HG03064 (cell line): ENCODE measurements around the gene PRKAB2.
"Not testable (repeated sequence)": the region's sequence is repeated elsewhere in the genome, so short reads cannot be mapped to it uniquely, and the experiment has no call there.

Experiments
- ATAC-seq: cut with Tn5 transposase; IDR thresholded peaks from one replicate; pipeline ENCODE4 v1.9.1; 2021; ENCODE audit warnings: low read depth; ENCODE audit not compliant: unreplicated experiment

Gene PRKAB2

DNA sequence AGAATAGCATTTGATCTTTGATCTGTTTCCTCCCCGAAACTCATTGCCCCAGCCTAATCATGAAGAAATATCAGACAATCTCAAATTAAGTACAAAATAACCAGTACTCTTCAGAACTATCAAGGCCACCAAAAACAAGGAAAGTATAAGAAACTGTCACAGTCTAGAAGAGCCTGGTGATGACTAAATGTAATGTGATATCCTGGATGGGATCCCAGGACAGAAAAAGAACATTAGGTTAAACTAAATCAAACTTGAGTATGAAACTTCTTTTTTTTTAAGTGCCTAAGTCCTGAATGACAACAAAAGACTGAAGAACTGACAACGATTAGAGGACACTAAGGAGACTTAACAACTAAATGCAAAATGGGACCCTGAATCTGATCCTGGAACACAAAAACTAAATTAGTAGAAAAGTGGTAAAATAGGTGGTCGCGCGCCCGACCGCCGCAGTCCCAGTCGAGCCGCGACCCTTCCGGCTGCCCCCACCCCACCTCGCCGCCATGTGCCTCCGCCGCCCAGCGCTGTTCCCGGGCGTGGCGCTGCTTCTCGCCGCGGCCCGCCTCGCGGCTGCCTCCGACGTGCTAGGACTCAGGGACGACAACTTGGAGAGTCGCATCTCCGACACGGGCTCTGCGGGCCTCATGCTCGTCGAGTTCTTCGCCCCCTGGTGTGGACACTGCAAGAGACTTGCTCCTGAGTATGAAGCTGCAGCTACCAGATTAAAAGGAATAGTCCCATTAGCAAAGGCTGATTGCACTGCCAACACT lies 5.5 kb upstream of the PRKAB2 start:
- ATAC-seq: no peak

DNA sequence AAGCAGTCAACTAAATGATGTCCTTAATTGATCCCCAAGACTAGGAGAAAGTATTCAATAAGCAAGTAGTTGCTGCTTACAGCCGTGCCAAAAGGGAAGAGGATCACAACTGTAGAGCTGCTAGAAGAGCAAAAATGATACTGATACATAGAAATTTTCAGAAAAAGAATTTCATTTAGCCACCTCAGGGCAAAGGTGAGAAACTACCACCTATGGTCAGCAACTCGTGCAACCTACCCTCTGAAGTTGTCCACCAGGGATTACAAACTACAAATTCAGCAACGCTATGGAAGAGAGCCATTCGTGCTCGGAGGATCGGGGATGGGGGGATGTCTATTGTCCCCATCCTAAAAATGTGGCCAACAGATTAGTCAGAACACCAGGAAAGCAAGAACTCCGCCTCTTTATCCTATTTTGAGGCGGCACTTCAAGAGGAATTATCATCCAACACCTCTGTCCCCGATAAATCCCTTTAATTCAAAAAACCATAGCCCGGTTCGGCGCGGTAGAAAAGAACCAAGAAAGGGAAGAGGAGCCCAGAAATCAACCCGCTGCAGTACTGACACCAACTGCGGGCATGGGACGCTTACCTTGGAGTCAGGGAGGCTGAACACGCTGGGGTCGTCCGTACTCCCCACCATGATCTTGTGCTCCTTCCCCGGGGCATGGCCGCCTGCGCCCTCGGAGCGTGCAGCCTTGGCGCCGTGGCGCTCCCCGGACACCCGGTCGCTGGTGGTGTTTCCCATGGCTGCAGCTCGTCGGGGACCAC lies 687 bp downstream of the PRKAB2 start:
- peak; percentile 13 for ATAC-seq

DNA sequence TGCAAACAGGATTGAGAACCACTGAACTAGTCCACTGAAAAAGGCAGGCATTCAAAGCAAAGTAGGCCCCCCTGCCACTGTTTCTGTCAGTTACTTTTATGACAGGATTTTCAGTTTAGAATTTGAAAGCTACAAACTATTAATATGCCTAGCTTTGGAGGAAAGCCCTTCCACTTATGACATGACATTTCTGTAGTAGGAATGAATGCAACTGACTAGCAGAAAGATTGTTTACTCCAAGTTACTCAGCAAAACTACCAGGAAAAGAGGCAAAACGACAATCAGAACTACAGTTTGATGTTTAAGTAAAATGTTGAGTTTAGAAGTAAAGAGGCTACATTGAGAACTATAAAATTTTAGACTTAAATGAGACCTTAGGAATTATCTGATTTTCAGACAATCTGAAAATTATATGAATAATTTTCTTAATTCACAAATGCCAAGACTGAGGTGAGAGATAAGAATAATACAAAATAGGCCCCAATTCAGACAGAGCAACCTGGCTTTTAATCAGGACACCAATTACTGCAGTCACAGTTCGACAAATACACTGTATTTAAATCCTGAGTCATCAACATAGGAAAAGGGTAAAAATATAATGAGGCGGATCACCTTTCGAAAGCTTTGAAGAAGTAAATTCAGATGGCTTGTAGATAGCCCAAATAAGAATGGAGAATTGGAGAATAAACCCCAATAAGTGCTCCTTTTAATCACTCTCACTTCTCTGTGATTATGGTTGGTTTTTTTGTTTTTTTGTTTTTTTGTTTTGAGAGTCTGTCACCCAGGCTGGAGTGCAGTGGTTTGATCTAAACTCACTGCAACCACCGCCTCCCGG lies 2.2 kb downstream of the PRKAB2 start:
- ATAC-seq: no peak

DNA sequence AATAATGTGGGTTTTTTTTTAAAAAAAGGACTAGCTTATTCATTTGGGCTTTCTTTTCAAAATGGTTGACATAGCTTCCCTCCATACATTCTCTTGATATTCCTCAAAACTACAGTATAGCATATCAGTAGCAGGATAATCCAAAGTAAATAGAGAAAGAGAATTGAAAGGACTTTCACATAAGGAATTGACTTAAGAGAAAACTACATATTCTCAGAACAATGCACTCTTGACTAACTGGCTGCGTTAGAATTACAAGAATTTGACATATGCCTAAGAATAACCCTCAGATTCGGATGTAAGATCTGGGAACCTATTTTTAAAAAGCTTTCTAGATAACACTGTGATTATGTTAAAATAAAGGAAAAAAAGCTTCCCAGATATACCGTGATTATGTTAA lies 3.1 kb downstream of the PRKAB2 start:
- ATAC-seq: no peak

DNA sequence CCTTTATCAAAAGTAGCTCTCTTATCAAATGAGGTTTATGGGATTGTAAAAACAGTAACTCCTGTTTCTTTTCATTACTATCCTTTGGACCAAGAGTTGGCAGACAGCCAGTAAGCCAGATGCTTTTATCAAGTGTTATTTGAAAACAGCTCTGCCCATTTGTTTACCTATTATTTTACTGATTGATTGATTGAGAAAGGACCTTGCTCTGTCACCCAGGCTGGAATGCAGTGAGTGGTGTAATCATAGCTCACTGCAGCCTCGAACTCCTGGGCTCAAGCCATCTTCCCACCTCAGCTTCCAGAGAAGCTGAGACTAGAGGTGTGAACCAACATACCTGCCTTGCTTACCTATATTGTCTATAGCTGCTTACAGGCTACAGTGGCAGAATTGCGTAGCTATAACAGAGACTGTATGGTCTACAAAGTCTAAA lies 3.6 kb downstream of the PRKAB2 start:
- ATAC-seq: no peak

DNA sequence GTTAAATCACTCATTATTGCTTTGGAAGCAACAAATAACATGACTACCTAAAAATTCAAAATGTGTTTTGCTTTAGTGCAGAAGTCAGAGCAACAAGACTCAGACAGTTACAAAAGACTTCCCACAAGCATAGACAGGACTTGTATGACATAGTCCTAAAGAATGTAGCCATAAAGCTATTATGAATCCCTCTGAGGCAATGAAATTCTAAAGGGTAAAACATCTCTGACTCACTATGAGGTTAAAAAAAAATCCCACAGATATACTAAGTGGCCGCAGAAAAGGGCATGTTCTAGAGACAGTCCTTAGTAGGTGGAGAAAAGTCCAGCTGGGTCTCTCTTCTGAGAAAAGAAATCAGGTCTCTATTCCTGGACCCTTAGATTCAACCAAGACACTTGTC lies 4.9 kb downstream of the PRKAB2 start:
- ATAC-seq: no peak

DNA sequence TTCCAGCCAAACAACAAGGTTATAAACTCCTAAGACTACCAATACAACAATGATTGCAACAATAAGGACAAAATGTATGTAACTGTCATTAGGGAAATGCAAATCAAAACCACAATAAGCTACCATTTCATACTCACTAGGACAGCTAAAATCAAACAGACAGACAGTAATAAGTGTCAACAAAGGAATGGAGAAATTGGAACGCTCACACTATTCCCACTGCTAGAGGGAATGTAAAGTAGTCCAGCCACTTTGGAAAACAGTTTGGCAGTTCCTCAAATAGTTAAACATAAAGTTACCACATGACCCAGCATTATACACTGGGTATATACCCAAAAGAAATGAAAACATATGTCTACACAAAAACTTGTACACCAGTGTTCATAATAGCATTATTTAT lies 9.3 kb downstream of the PRKAB2 start:
- no peak for ATAC-seq

DNA sequence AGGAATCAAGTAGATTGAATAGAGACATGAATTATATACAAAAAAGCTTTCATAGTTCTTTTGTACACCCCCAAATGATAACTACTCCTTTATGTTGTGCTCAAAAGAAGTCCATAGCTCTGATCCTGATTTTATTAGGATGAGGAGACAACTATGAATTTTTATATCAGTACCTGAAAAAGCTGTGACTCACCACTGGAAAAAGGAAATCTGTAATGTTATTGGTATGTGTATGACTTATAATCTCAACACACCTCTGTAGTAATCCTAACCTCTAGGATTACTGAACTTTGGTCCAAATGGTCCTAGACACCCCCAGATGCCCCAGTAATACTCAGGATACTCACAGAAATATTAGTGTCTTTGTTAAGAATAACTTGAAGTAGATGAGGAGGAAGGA lies 10.2 kb downstream of the PRKAB2 start:
- ATAC-seq: no peak

DNA sequence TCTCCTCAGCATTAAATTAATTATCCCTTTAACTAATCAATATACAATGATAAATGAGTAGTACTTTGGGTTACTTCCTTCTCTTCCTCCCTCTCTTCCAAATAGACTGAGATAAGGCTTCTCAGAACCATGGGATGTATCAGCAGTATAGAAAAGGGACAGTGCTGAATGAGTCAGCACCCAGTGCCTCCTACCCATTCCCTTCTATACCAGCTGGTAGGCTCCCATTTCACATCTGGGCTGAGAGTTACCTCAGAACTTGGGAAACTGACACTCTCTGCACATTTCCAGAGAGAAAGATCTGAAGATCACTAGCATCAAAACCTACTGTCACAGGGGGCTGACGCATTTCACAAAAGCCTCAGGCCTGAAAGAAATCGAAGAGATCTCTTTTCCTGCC lies 15.2 kb downstream of the PRKAB2 start:
- ATAC-seq: not testable (repeated sequence)

DNA sequence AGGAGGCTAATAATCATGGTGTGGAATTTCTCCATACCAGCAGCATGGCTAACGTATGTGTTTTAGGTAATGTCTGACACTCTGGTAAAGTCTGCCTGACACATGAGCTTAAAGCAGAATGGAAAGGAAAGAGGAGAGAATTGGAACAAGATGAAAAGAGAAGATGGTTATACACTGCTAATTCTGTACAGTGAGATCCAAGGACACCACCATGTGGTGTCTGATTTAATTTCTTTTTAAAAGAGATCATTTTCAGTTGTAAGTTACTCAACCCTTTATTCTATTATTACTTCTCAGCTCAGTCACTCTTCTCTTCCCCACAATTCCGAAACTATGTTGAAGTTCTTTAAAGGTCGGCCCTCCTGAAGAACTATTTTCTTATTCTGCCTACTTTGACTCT lies 15.6 kb downstream of the PRKAB2 start:
- ATAC-seq: no peak

DNA sequence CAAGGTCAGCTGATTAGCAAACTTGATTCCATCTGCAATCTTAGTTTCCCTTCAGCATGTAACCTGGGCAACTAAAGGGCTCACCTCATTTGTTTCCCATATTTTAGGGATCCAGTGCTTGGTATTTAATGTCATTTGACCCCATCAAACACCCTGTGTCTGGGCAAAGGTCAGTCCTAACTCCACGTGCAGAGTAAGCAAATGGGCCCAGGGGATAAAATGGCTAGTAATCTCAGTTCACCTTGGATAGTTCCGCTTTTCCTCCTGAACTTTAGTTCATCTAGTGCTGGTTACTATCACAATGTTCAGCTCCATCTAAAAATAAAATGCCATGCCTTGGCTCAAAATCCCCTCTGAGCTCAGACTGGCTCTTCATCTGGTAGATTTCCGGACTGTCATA lies 19.5 kb downstream of the PRKAB2 start:
- no peak for ATAC-seq

DNA sequence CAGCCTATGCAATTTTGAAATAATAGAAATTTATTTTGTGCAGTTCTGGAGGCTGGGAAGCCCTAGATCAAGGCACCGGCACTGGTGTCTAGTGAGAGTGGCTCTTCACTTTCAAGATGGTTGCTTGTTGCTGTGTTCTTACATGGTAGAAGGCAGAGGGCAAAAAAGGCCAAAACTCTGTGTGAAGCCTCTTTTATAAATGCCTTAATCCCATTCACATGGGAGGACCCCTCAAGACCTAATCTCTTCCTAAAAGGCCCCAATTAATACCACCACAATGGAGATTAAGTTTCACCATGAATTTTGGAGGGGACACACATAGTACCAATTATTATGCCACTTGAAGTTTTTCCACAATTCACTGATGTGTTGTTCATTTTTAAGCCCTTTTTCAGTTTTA lies 21.0 kb downstream of the PRKAB2 start:
- no peak for ATAC-seq

DNA sequence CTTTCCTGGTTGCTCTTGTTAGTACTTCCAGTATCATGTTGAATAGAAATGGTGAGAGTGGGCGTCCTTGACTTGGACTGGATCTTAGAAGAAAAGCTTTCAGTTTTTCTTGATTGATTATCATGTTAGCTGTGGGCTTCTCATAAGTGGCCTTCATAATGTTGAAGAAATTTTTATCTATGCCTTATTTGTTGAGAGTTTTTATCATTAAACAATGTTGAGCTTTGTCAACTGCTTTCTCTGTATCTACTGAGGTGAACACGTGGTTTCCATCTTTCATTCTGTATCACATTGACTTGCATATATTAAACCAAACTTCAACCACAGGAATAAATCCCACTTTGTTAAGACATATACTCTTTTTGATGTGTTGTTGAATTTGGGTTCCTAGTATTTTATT lies 29.4 kb downstream of the PRKAB2 start:
- ATAC-seq: no peak

DNA sequence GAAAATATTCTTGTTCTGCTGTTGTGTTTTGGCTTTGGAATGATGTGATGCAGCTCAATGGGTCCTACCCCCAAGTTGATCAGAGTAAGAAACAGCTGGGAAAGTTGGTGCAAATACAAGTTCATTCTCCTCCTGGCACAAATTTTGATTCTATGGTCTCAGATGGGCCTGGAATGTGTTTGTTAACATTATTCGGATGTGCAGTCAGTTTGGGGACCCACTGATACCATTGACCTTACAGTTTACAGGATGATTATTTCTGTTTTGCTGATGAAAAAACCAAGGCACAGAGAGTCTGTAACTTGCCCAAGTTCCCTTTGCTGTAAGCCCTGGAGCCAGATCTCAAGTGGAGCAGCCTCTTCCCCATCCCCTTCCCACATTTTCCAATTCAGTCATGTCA lies 41.5 kb downstream of the PRKAB2 start:
- not testable (repeated sequence) for ATAC-seq

DNA sequence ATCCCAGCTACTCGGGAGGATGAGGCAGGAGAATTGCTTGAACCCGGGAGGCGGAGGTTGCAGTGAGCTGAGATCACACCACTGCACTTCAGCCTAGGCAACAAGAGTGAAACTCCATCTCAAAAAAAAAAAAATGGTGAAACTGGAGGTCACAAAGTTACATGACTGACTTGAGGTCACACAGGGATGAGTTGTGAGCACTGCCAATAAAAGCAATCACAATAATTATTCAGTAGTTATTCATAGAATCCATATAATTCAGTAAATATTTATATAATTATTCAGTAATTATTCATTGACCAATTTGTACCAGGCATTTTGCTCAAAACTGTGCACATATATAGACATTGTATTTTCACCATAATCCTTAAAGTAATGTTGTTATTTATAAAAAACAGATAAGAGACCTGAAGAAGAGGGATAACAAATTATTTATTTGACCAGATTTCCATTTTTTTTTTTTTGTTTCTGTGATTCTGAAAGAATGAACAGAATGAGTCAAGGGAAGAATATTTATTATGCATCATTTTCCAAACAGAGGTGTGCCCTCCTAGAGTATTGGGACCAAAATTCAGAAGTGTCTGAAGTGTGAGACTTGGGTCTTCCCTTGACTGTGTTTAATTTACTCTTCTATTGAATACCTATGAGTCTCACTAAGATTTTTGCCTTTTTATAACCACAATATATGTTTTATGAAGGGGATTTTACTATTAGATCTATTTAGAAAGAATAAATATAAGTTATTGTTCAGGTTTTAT lies 43.0 kb downstream of the PRKAB2 start:
- ATAC-seq: no peak

DNA sequence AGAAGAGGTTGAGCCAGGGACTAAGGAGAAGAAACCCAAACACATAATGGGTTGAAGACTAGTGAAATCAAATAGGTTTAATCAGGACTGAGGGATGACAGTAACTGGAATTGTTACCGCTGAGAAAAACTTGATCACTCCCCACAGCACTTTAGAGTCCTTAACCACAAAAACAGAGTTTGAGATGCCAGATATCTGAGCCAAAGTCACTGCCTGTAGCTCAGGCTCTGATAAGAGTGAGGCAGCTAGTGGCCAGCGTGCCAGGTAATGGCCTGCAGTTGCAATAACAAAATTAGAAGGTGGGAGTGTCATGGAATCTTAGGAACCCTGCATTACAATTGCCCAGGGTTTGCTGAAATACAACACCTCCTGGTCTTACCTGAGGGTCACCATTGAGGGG lies 48.0 kb downstream of the PRKAB2 start:
- no peak for ATAC-seq

DNA sequence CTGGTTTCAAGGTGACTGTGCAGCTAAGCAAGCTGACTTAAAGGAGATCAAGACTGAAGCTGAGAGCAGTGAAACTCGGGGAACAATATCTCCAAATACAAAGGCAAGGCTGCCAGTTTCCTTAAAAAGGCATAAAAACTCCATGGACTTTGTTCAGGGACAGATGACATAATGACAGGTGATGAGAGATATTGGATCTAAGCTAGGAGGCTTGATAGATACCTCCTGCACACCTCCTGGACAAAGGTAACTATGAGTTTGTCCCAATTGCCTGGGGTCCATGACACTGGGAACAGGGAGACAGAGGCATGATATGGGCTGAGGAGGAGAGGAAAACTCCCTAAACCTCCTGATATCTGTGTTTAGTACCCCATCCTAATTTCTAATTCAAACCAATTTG lies 55.2 kb downstream of the PRKAB2 start:
- ATAC-seq: no peak

DNA sequence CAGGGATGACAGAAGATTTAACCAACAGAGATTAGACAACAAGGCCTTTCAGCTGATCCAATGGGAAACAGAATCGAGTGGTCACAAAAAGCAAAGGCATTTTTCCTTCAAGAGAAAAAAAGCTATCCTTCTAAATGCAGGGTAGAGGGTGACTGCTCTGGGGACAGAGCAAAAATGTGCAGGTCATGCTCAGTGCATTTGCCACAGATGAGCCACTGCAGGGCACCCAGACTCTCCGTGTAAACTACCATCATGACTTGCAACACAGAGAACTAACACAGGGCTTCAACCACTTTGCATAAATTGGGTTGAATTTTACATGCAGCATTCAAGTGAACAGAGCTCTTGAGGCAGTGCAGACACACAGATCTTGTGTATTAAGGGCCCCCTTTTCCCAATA lies 56.8 kb downstream of the PRKAB2 start:
- ATAC-seq: no peak

DNA sequence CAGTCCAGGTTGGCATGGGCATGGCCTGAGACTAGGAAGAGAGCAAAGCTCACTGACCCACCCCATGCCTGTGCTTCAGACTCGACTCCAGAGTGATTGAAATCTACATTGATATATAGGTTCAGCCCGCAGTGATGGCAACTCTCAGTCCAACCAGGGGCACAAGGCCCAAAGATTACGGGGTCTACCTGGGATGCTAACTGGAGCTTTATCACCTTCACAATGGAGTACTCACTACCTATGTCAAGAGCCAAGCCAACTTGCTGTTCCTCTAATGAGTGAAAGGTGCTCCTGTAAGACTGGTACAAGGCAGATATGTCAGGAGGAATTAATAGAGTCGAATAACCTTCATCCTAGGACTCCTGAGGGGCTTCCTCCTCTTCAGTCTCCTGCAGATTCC lies 57.2 kb downstream of the PRKAB2 start:
- ATAC-seq: not testable (repeated sequence)

DNA sequence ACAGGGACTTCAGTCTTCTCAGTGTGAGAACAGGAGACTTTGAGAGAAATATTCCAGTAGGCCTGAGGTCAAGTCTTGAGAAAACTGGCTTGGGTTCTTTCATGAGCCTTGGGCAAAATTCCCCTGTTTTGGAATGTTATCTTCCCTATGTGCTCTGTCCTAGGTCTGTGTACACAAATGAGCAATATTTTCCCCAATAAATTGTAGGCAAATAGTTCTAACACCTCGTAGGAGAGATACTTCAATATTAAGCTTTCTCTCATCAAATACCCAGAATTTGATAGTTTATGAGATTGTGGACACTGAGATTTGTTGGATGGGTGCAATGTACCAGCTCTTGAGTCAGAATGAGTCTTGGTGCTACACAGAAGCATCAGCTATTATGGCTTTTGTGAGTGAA lies 57.9 kb downstream of the PRKAB2 start:
- ATAC-seq: not testable (repeated sequence)
